A549 (cell line): ENCODE data around the gene CREB5. TPM values are rescaled to one million over a fixed set of nuclear protein-coding genes. Genes with fewer than 3 reads are reported as not detected.

Experiments used
- ATAC-seq, 2 experiments: fragments of 200-7000 bp in 1 of 2; fragments of >200 bp in 1 of 2; cut with Nextera tagmentation in 1 of 2; cut with Tn5 transposase in 1 of 2; 3 replicates each; pipeline versions ENCODE4 v1.8.0 to v1.9.1; 2018 to 2020; ENCODE audit warnings: mild to moderate bottlenecking in 1 of 2, moderate library complexity in 1 of 2
- CTCF ChIA-PET: fragments of 300-600 bp; sonication (Branson Sonifier 250); formaldehyde crosslinking; extraction: SDS; loops from one replicate; lab custom pipeline; 2021; ENCODE audit warnings: antibody characterized with exemption, inconsistent platforms; lab: Yijun Ruan, JAX
- POLR2A ChIA-PET: fragments of 350-600 bp; formaldehyde crosslinking; extraction: SDS; loops from one replicate; lab custom pipeline; 2021; ENCODE audit warnings: antibody characterized with exemption, inconsistent platforms; lab: Yijun Ruan, JAX
- DNase-seq, 2 experiments: peaks; one replicate each; pipeline versions ENCODE4 v3.0.0 to v3.0.0-alpha.2; 2011 to 2016; ENCODE audit warnings: low read depth in 1 of 2, low spot score in 1 of 2
- FAIRE-seq: peaks from 2 replicates; lab custom pipeline; 2011; peaks lifted over from hg19 to GRCh38; lab: Jason Lieb, UNC
- H3K27ac ChIP-seq, 2 experiments: fragments of >200 bp; sonication (Bioruptor Twin); formaldehyde crosslinking; 3 replicates each; pipeline ENCODE4 v1.5.1; 2016 to 2017
- H3K4me1 ChIP-seq: fragments of >200 bp; sonication (Bioruptor Twin); formaldehyde crosslinking; 3 replicates; pipeline ENCODE4 v1.6.1; 2016
- H3K4me2 ChIP-seq: fragments of >200 bp; sonication (Bioruptor Twin); formaldehyde crosslinking; 3 replicates; pipeline ENCODE4 v1.6.1; 2016
- H3K4me3 ChIP-seq: fragments of >200 bp; sonication (Bioruptor Twin); formaldehyde crosslinking; 3 replicates; pipeline ENCODE4 v1.5.1; 2016
- H3K9me3 ChIP-seq: fragments of >200 bp; sonication (Bioruptor Twin); formaldehyde crosslinking; 3 replicates; pipeline ENCODE4 v1.6.1; 2016
- BHLHE40 ChIP-seq: IDR thresholded peaks from 2 replicates; pipeline ENCODE4 v1.6.1; 2012; ENCODE audit warnings: low read depth, low read length, inconsistent platforms
- CBX2 ChIP-seq: fragments of 200-600 bp; sonication (generic); IDR thresholded peaks from 2 replicates; pipeline ENCODE4 v1.6.1; 2016; ENCODE audit warnings: low read depth, mild to moderate bottlenecking, borderline replicate concordance
- CTCF ChIP-seq: fragments of >200 bp; sonication (Bioruptor Twin); formaldehyde crosslinking; IDR thresholded peaks from 3 replicates; pipeline ENCODE4 v1.5.1; 2016
- EHMT2 ChIP-seq: fragments of 200-600 bp; sonication (generic); IDR thresholded peaks from 2 replicates; pipeline ENCODE4 v1.6.1; 2016; ENCODE audit warnings: antibody characterized with exemption, low read depth, mild to moderate bottlenecking, moderate library complexity
- ELK1 ChIP-seq: fragments of 150-350 bp; IDR thresholded peaks from 2 replicates; pipeline ENCODE4 v1.6.1; 2014; ENCODE audit warnings: low read depth, mild to moderate bottlenecking, low read length
- FOSB ChIP-seq: fragments of 250-450 bp; sonication (Bioruptor Pico); IDR thresholded peaks from 2 replicates; pipeline ENCODE4 v1.5.0; 2020; ENCODE audit warnings: mild to moderate bottlenecking, moderate library complexity
- HDAC2 ChIP-seq: fragments of 200-600 bp; sonication (generic); IDR thresholded peaks from 2 replicates; pipeline ENCODE4 v1.6.1; 2016
- HOXA7 ChIP-seq: fragments of 250-450 bp; sonication (Bioruptor Pico); IDR thresholded peaks from 2 replicates; pipeline ENCODE4 v1.5.0; 2020; ENCODE audit warnings: mild to moderate bottlenecking, moderate library complexity
- HOXB5 ChIP-seq: fragments of 250-450 bp; sonication (Bioruptor Pico); IDR thresholded peaks from 2 replicates; pipeline ENCODE4 v1.5.0; 2020; ENCODE audit warnings: mild to moderate bottlenecking, moderate library complexity
- JUNB ChIP-seq: fragments of >200 bp; sonication (Bioruptor Twin); formaldehyde crosslinking; IDR thresholded peaks from 2 replicates; pipeline ENCODE4 v1.6.1; 2016
- KDM1A ChIP-seq: fragments of 200-600 bp; sonication (generic); IDR thresholded peaks from 2 replicates; pipeline ENCODE4 v1.6.1; 2016; ENCODE audit warnings: low read depth, mild to moderate bottlenecking
- MAFK ChIP-seq: fragments of 450-650 bp; IDR thresholded peaks from 2 replicates; pipeline ENCODE4 v1.6.1; 2014; ENCODE audit not compliant: partially characterized antibody
- PBX3 ChIP-seq: IDR thresholded peaks from 2 replicates; pipeline ENCODE4 v1.6.1; 2012
- POLR2AphosphoS2 ChIP-seq: conservative IDR thresholded peaks from 2 replicates; pipeline ENCODE4 v1.6.1; 2012; ENCODE audit warnings: low read length, improper control_type of control experiment, inconsistent platforms
- RAD21 ChIP-seq, 2 experiments: fragments of >200 bp in 1 of 2; sonication (Bioruptor Twin) in 1 of 2; formaldehyde crosslinking in 1 of 2; IDR thresholded peaks in 1 of 2; conservative IDR thresholded peaks in 1 of 2; 2 replicates in 1 of 2; 3 replicates in 1 of 2; pipeline ENCODE4 v1.6.1; 2012 to 2018; ENCODE audit warnings: inconsistent platforms in 1 of 2
- RFX5 ChIP-seq: fragments of 450-650 bp; IDR thresholded peaks from 2 replicates; pipeline ENCODE4 v1.7.1; 2014; ENCODE audit warnings: antibody characterized with exemption, mild to moderate bottlenecking, moderate library complexity
- USF2 ChIP-seq: fragments of 450-650 bp; IDR thresholded peaks from 2 replicates; pipeline ENCODE4 v1.6.1; 2014; ENCODE audit warnings: antibody characterized with exemption
- ZC3H11A ChIP-seq: fragments of 450-650 bp; IDR thresholded peaks from 2 replicates; pipeline ENCODE4 v1.6.1; 2014; ENCODE audit warnings: antibody characterized with exemption, mild to moderate bottlenecking
- ZFP36 ChIP-seq: fragments of 450-650 bp; IDR thresholded peaks from 2 replicates; pipeline ENCODE4 v1.6.1; 2014; ENCODE audit warnings: borderline replicate concordance; ENCODE audit not compliant: partially characterized antibody
- WGBS: methylation state at CpG from one replicate; pipeline ENCODE4 v1.1.6; 2017; ENCODE audit errors: missing lambda C conversion rate; 5-methylcytosine and 5-hydroxymethylcytosine counted together
- polyA plus RNA-seq, 4 experiments: library from polyadenylated mRNA; depleted of rRNA in 3 of 4; stranded (reverse); fragments of >200 nt; fragmentation: RNase III in 1 of 4; extraction: RNeasy Plus Mini Kit Qiagen cat#74134 plus additional on column Dnase treatment in 1 of 4; gene quantifications; 2 replicates in 3 of 4; 3 replicates in 1 of 4; pipeline ENCODE4 v1.2.3, GENCODE V29; 2011 to 2017
- TF ChIP-seq, protein P1 (sequence below): fragments of >200 bp; sonication (Bioruptor Twin); formaldehyde crosslinking; IDR thresholded peaks from 3 replicates; pipeline ENCODE4 v1.6.1; 2016

Gene CREB5
- polyA plus RNA-seq, 2 of the 4 experiments (the other 2 are of a cell fraction): 0.61 to 1.5 TPM

GRCh38 chr7:28868712-28869111, 456.4 kb downstream of the CREB5 start:
- Histone ChIP-seq H3K4me1 (no peaks in the 10 kb centered on the region; the same call in 2 of the 3 replicates), H3K27ac (no peak overlapping the region)
- no peak for FAIRE-seq
- no peak for DNase-seq
- no peak for ATAC-seq
- POLR2A ChIA-PET: no interaction called here
- CTCF ChIA-PET: interaction anchor here (1.0 to 3.1 kb wide), 2 partner anchors 14 to 540 kb away, joined by 3 to 12 read pairs; no protein-coding TSS in a partner anchor
- TF ChIP-seq HOXA7 (CRISPR knock-in tag) (no peak), ELK1 (no peak), PBX3 (no peak), KDM1A (no peak), ZC3H11A (no peak), RFX5 (no peak), POLR2AphosphoS2 (no peak), JUNB (no peak), ZFP36 (no peak), MAFK (no peak), HOXB5 (CRISPR knock-in tag) (no peak), BHLHE40 (no peak), RAD21 (conservative IDR thresholded peaks at IDR 0.05 in 1 of 2, IDR thresholded peaks at IDR 0.05 in 1 of 2) (no peak), HDAC2 (no peak), FOSB (CRISPR knock-in tag) (no peak), USF2 (no peak), CTCF (no peak)
- TF ChIP-seq, protein P1, sequence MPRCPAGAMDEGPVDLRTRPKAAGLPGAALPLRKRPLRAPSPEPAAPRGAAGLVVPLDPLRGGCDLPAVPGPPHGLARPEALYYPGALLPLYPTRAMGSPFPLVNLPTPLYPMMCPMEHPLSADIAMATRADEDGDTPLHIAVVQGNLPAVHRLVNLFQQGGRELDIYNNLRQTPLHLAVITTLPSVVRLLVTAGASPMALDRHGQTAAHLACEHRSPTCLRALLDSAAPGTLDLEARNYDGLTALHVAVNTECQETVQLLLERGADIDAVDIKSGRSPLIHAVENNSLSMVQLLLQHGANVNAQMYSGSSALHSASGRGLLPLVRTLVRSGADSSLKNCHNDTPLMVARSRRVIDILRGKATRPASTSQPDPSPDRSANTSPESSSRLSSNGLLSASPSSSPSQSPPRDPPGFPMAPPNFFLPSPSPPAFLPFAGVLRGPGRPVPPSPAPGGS: no peak
- TF ChIP-seq, all 56 proteins: peak for 0
- 39% methylated on average over 2 of the region's 2 CpGs for WGBS
- Histone ChIP-seq H3K4me3 (no peak overlapping the region), H3K9me3 (no peaks in the 10 kb centered on the region), H3K4me2 (no peak overlapping the region)

DNA sequence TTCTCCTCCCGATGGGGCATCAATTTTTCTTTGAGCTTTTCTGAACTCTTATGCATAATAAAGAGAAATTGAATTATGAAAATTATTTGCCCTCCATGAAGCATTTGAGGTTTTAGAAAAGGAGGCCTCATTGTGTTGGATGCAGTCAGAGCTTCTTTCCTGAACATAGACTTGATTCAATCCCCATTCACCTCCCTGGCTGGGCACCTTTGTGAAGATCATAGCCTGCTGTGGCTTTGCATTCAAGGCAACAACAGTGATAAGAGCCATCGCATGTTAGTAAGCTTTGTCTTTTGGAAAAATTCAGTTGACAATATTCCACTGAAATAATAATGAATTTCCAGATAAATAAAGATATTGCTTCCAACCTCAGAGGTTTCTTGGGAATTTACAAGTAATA, 458.8 kb downstream of the CREB5 start:
- Histone ChIP-seq H3K4me3 (no peak overlapping the region), H3K9me3 (no peaks in the 10 kb centered on the region), H3K4me2 (no peak overlapping the region), H3K4me1 (no peaks in the 10 kb centered on the region), H3K27ac (no peak overlapping the region)
- CTCF ChIA-PET: interaction anchor here (0.8 to 0.9 kb wide), 2 partner anchors 9 to 244 kb away, joined by 4 read pairs; no protein-coding TSS in a partner anchor
- TF ChIP-seq EHMT2 (no peak), CBX2 (no peak)
- ATAC-seq: no peak
- no peak for DNase-seq
- POLR2A ChIA-PET: no interaction called here
- no peak for FAIRE-seq
- 64% methylated on average over 2 of the region's 2 CpGs for WGBS
